GM21381 (cell line): ENCODE results near the gene CBR3.
A peak's percentile ranks its signal among the peaks of the same experiment; 100 is the strongest.

Source experiments
- ATAC-seq: cut with Tn5 transposase; IDR thresholded peaks from one replicate; pipeline ENCODE4 v1.9.1; 2021; ENCODE audit warnings: mild to moderate bottlenecking, moderate library complexity; ENCODE audit not compliant: unreplicated experiment

The CBR3 gene

GRCh38 chr21:36155603-36156338, 20.9 kb downstream of the CBR3 start:
- ATAC-seq: no peak

DNA sequence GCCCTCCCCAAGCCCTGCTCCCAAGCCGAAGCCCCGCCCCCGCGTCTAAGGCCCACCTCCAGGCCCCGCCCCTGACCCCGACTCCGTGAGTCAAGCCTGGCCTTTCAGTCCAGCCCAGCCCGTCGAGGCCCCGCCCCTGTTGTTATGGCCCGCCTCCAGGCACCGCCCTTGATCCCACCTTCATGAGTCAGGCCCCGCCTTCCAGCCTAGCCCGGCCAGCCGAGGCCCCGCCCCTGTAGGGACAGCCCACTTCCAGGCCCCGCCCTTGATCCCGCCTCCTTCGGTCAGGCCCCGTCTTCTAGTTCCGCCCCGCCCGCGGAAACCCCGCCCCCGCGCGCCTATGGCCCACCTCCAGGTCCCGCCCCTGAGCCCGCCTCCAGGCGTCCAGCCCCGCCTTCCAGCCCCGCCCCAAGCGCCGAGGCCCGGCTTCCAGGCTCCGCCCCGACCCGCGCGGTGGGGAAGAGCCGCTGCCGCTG, 21.5 kb downstream of the CBR3 start:
- peak; percentile 87 for ATAC-seq

DNA sequence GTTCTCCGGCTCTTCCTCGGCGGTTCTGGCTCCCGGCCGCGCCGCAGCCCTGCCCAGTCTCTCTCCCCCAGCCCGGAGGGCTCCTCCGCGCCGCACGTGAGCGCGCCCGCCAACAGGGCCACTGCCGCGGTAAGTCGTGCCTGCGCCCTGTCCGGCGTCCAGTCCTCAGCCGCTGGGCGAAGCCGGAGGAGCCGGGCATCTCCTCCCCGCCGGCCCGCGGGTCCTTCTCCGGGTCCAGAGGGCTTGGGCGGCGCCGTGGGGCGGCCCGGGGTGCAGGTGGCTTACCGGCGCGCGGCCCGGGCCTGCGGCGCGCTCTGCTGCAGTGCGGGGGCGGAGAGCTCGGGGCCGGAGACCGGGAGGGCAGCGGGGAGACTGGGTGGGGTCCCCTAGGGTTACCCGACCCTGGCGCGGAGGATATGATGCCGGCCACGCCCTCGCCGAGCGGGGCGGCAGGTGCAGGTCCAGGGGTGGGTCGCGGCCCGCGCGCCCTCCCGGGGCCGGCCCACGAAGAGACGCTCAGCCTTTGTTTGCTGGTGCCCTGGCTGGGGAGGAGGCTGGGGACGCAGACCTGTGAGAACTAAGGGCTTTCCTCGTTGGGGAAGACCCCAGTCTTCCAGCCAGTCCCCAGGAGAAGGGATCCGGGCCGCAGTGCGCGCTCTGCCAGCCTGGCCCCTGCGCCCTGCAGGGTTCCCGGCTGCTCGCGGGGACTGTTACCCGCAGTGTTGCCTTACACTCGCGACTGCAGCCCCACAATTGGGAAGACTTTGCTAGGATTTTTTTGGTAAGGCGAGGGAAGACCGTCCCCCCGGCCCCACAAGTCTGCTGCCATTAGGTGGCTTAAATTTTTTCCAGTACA, 22.2 kb downstream of the CBR3 start, which contains the start of gene DOP1B:
DOP1B (plus strand) TSS at position 10 of the 856 bp plus-strand sequence. CDS start 7,910 bp downstream, outside the sequence.
- ATAC-seq: peak; percentile 16

GRCh38 chr21:36159356-36159921, 24.6 kb downstream of the CBR3 start:
- no peak for ATAC-seq

DNA sequence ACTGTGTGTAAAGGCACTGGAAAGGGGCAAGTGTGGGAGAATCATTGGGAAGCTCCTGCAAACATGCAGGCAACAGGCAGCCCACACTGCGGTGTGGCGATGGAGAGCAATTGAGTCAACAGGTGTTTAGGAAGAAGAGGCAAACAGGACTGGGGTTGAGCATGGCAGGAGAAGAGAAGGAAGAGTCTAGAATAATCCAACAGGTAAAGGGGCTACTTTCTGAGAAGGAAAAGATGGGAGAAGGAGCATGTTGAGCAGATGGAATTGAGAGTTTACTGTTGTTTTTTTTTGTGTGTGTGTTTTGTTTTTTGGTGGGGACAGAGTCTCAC, 25.9 kb downstream of the CBR3 start:
- ATAC-seq: no peak

GRCh38 chr21:36162631-36163030, 27.8 kb downstream of the CBR3 start:
- ATAC-seq: no peak

GRCh38 chr21:36163750-36164741, 29.2 kb downstream of the CBR3 start:
- no peak for ATAC-seq

- no peak for ATAC-seq
Measured at GRCh38 chr21:36165356-36165755, 30.5 kb downstream of the CBR3 start.

- ATAC-seq: no peak
Measured at GRCh38 chr21:36166705-36167104, 31.8 kb downstream of the CBR3 start.

- no peak for ATAC-seq
Measured at GRCh38 chr21:36167541-36167940, 32.7 kb downstream of the CBR3 start.

DNA sequence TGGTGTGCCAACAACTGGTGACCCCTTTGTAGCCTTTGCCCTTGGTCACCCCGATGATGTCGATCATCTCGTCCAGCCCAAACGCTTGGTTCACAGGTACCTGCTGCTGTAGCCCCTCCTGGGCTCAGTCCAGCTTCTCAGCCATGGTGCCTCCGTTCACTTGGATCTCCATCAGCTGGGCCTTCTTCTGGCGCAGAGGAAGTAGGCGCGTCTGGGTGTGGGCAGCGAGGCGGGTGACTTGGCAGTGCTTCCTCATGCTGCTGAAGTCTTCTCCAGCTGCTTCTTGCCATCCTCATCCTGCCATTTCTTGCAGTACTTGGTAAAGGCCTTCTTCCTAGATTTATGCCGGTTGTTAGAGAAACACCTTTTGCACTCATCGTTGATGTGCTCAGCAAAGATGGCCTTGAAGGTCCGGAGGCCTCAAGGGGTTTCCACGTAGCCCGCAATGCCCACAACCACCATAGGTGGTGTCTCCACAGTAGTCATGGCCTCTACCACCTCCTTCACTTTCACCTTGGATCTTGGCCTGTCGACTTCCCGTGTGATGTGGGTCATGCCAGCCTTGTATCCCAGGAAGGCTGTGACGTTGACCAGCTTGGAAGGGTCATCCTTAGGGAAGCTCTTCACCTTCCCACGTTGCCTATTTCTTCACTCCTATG, 34.7 kb downstream of the CBR3 start:
- ATAC-seq: no peak

DNA sequence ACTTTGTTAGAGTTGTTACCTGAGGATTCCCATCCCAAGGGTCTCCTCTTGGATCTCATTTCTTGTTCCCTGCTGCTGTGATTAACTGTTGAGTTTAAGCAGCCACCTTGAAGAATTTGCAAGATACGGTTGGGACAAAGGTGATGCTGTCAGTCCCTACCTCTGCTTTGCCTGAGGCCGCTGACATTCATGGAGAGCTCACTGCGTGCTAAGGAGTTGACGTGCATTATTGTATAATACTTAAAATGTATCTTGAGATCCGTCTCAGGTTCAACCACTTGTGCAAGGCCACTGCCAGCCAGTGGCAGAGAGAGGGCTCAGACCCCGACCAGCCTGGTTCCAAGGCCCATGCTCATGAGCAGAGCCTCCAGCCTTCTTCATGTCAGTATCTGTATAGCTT, 35.9 kb downstream of the CBR3 start:
- no peak for ATAC-seq

GRCh38 chr21:36171336-36171735, 36.5 kb downstream of the CBR3 start:
- no peak for ATAC-seq

- no peak for ATAC-seq
Measured at GRCh38 chr21:36171741-36172331, 37.0 kb downstream of the CBR3 start.

GRCh38 chr21:36174780-36175179, 39.9 kb downstream of the CBR3 start:
- no peak for ATAC-seq

GRCh38 chr21:36175771-36176565, 41.1 kb downstream of the CBR3 start:
- no peak for ATAC-seq

- ATAC-seq: no peak
Measured at GRCh38 chr21:36178349-36178748, 43.5 kb downstream of the CBR3 start.

DNA sequence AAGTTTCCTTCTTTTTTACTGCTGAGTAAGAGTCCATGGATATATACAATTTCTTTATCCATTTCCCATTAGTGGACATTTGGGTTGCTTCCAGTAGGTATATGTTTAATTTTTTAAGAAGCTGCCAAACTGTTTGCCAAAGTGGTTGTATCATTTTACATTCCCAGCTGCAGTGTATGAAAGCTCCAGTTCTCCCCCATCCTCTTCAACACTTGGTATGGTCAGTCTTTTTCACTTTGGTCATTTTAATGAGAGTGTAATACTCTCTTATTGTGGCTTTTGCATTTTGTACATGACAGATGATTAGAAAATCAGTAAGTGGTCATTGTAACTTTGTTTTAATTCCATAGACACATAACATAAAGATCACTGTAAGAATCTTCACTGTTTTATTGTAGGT, 44.3 kb downstream of the CBR3 start:
- no peak for ATAC-seq

- no peak for ATAC-seq
Measured at GRCh38 chr21:36180963-36181362, 46.1 kb downstream of the CBR3 start.
